GM18519 (cell line): ENCODE results near the gene GRK6.
A peak's percentile ranks its signal among the peaks of the same experiment; 100 is the strongest.

Experiments used
- ATAC-seq: cut with Tn5 transposase; IDR thresholded peaks from one replicate; pipeline ENCODE4 v1.9.1; 2021; ENCODE audit warnings: mild to moderate bottlenecking, moderate library complexity; ENCODE audit not compliant: unreplicated experiment, low FRiP score

The GRK6 gene

GRCh38 chr5:177437623-177438022, 11.1 kb downstream of the GRK6 start:
- ATAC-seq, result no peak

- no peak for ATAC-seq
Measured at GRCh38 chr5:177438468-177438867, 12.0 kb downstream of the GRK6 start.

GRCh38 chr5:177439518-177440053, 13.1 kb downstream of the GRK6 start:
- no peak for ATAC-seq

- no peak for ATAC-seq
Measured at GRCh38 chr5:177440211-177440989, 13.9 kb downstream of the GRK6 start.

GRCh38 chr5:177440990-177441780, 14.7 kb downstream of the GRK6 start:
- no peak for ATAC-seq

- ATAC-seq, result no peak
Measured at GRCh38 chr5:177442066-177442826, 15.8 kb downstream of the GRK6 start.

GRCh38 chr5:177443144-177443983, 16.9 kb downstream of the GRK6 start:
- no peak for ATAC-seq

- no peak for ATAC-seq
Measured at GRCh38 chr5:177444106-177445051, 17.9 kb downstream of the GRK6 start.

- no peak for ATAC-seq
Measured at GRCh38 chr5:177445052-177445916, 18.8 kb downstream of the GRK6 start.

- ATAC-seq, result no peak
Measured at GRCh38 chr5:177445917-177446199, 19.4 kb downstream of the GRK6 start.

- ATAC-seq, result peak; percentile 33
Measured at GRCh38 chr5:177446200-177447065, 20.0 kb downstream of the GRK6 start, which contains the start of gene PRR7. TSS of gene PRR7 (plus strand) at chr5:177446814. CDS start at chr5:177455068, 8,254 bp downstream.

GRCh38 chr5:177447066-177447610, 20.7 kb downstream of the GRK6 start:
- ATAC-seq, result peak; percentile 19

GRCh38 chr5:177447611-177448243, 21.3 kb downstream of the GRK6 start:
- ATAC-seq, result no peak

- no peak for ATAC-seq
Measured at GRCh38 chr5:177448244-177448950, 21.9 kb downstream of the GRK6 start.

- ATAC-seq, result no peak
Measured at GRCh38 chr5:177449140-177450061, 22.9 kb downstream of the GRK6 start.
